Astrocyte of the spinal cord (primary cell): ENCODE measurements around the gene GRM8.
A peak's percentile ranks its signal among the peaks of the same experiment; 100 is the strongest.
"Not testable (repeated sequence)": the region's sequence is repeated elsewhere in the genome, so short reads cannot be mapped to it uniquely, and the experiment has no call there.

Source experiments
- DNase-seq: peaks from one replicate; pipeline ENCODE4 v3.0.0; 2011; ENCODE audit warnings: low read depth, low spot score
- H3K4me3 ChIP-seq: 2 replicates; pipeline ENCODE4 v1.5.1; 2011; ENCODE audit warnings: low read depth, mild to moderate bottlenecking, low read length, moderate library complexity
- CTCF ChIP-seq: IDR thresholded peaks from 2 replicates; pipeline ENCODE4 v1.5.1; 2012; ENCODE audit warnings: low read depth, mild to moderate bottlenecking, low read length, inconsistent platforms
- in situ Hi-C: cut with HindIII; loops from 2 replicates; pipeline ENCODE4 v1.10.0; 2017; ENCODE audit warnings: low sequenced_read_pairs

Gene GRM8

GRCh38 chr7:126948664-126949063, 304.1 kb downstream of the GRM8 start:
- no peak overlapping the region for H3K4me3 ChIP-seq
- TF ChIP-seq CTCF, result no peak
- in situ Hi-C loops, result no loop called here
- DNase-seq, result no peak

- in situ Hi-C loops, result no loop called here
Measured at GRCh38 chr7:126940723-126941307, 311.9 kb downstream of the GRM8 start.

GRCh38 chr7:126937171-126937570, 315.6 kb downstream of the GRM8 start:
- DNase-seq, result peak; percentile 27

More at GRCh38 chr7:126940723-126941307, 311.9 kb downstream of the GRM8 start:
- no peak overlapping the region for H3K4me3 ChIP-seq
- no peak for DNase-seq
- TF ChIP-seq CTCF, result no peak

GRCh38 chr7:126931581-126931980, 321.2 kb downstream of the GRM8 start:
- no peak overlapping the region for H3K4me3 ChIP-seq
- no peak for DNase-seq
- no peak for TF ChIP-seq CTCF
- in situ Hi-C loops, result no loop called here

More at GRCh38 chr7:126937171-126937570, 315.6 kb downstream of the GRM8 start:
- H3K4me3 ChIP-seq, result no peak overlapping the region
- in situ Hi-C loops, result no loop called here
- no peak for TF ChIP-seq CTCF

GRCh38 chr7:126930166-126930565, 322.6 kb downstream of the GRM8 start:
- no peak overlapping the region for H3K4me3 ChIP-seq
- TF ChIP-seq CTCF, result no peak
- no peak for DNase-seq
- in situ Hi-C loops, result no loop called here

GRCh38 chr7:126924477-126924876, 328.3 kb downstream of the GRM8 start:
- DNase-seq, result no peak
- TF ChIP-seq CTCF, result no peak
- in situ Hi-C loops, result no loop called here
- no peak overlapping the region for H3K4me3 ChIP-seq

GRCh38 chr7:126911627-126912026, 341.1 kb downstream of the GRM8 start:
- DNase-seq, in situ Hi-C loops, H3K4me3 ChIP-seq: not testable (repeated sequence)

GRCh38 chr7:126908564-126908963, 344.2 kb downstream of the GRM8 start:
- H3K4me3 ChIP-seq, in situ Hi-C loops, DNase-seq: not testable (repeated sequence)

- H3K4me3 ChIP-seq, in situ Hi-C loops, DNase-seq: not testable (repeated sequence)
Measured at GRCh38 chr7:126907657-126908056, 345.1 kb downstream of the GRM8 start.

GRCh38 chr7:126905255-126905654, 347.5 kb downstream of the GRM8 start:
- DNase-seq, in situ Hi-C loops: not testable (repeated sequence)

More at GRCh38 chr7:126905255-126905654, 347.5 kb downstream of the GRM8 start:
- H3K4me3 ChIP-seq, result not testable (repeated sequence)
